GM12801 (cell line): ENCODE results near the gene INHBB.

Experiments used
- CTCF ChIP-seq: IDR thresholded peaks from one replicate; pipeline ENCODE4 v1.5.1; 2011; ENCODE audit warnings: control low read depth; ENCODE audit not compliant: insufficient read length; ENCODE audit errors: extremely low read depth

INHBB gene

DNA sequence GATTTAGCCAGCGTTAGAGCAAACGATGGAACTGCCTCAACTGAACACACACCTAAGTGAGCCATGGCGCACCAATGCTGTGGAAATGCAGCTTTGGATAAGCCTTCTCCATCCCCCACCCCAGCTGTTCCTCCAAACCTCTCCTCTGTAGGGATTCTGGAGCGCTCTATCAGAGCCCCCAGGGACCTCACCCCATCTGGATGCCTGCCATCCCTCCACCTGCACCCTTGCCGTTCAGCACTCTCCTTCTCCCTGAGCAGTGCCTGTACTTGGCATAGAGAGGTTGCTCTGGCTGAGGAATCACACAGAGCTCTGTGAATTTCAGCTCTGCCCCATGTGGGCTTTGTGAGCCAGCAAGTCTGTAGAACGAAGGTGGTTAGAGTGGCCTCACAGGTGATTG, 42.8 kb upstream of the INHBB start:
- TF ChIP-seq CTCF = no peak

GRCh38 chr2:120305296-120305695, 40.6 kb upstream of the INHBB start:
- no peak for TF ChIP-seq CTCF

GRCh38 chr2:120305937-120306490, 39.9 kb upstream of the INHBB start:
- no peak for TF ChIP-seq CTCF

- TF ChIP-seq CTCF = no peak
These were observed 38.5 kb upstream of the INHBB start for GRCh38 chr2:120307482-120307881.

GRCh38 chr2:120308038-120308910, 37.7 kb upstream of the INHBB start:
- no peak for TF ChIP-seq CTCF

DNA sequence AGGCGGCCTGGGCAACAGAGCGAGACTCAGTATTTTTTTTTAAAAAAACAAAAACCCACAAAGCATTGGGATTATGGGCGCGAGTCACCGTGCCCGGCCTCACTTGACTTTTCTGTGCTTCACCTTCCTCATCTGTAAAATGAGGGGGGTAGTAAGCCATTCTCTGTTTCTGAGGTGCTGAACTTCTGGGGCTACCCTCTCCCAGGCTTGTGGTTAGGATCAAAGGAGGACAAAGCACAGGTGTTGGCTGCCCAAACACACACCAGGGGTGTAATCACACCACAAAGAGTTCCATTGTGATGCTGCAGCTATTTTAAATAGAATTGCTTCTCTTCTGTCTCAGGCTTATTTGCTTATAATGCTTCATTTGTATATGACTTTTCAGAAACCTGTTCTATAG, 35.8 kb upstream of the INHBB start:
- no peak for TF ChIP-seq CTCF

GRCh38 chr2:120312076-120312475, 33.9 kb upstream of the INHBB start:
- TF ChIP-seq CTCF = no peak
